Parathyroid adenoma (tissue), 2 donors: ENCODE measurements around the gene FXN.

Experiments used
- H2AFZ ChIP-seq: fragments of 300-600 bp; sonication (generic); one replicate; pipeline ENCODE4 v1.7.0; 2017; ENCODE audit warnings: antibody characterized with exemption, mild to moderate bottlenecking
- H3K27ac ChIP-seq: fragments of 300-600 bp; sonication (generic); one replicate; pipeline ENCODE4 v1.7.0; 2017
- H3K27me3 ChIP-seq: fragments of 300-600 bp; sonication (generic); one replicate; pipeline ENCODE4 v1.7.0; 2017; ENCODE audit warnings: low read length; ENCODE audit not compliant: control insufficient read depth, insufficient read depth
- H3K36me3 ChIP-seq: fragments of 300-600 bp; sonication (generic); one replicate; pipeline ENCODE4 v1.7.0; 2017; ENCODE audit warnings: low read length; ENCODE audit not compliant: control insufficient read depth, insufficient read depth
- H3K4me1 ChIP-seq: fragments of 300-600 bp; sonication (generic); one replicate; pipeline ENCODE4 v1.7.0; 2017; ENCODE audit warnings: control low read depth
- H3K4me2 ChIP-seq: fragments of 300-600 bp; sonication (generic); one replicate; pipeline ENCODE4 v1.7.0; 2017; ENCODE audit warnings: low read length
- H3K4me3 ChIP-seq: fragments of 300-600 bp; sonication (generic); one replicate; pipeline ENCODE4 v1.7.0; 2017; ENCODE audit warnings: low read depth, low read length
- H3K79me2 ChIP-seq: fragments of 300-600 bp; sonication (generic); one replicate; pipeline ENCODE4 v1.7.0; 2017; ENCODE audit warnings: control low read depth
- H3K9ac ChIP-seq: fragments of 300-600 bp; sonication (generic); one replicate; pipeline ENCODE4 v1.7.0; 2017; ENCODE audit warnings: mild to moderate bottlenecking
- H3K9me3 ChIP-seq: fragments of 300-600 bp; sonication (generic); one replicate; pipeline ENCODE4 v1.7.0; 2017; ENCODE audit warnings: low read length; ENCODE audit not compliant: control insufficient read depth
- TF ChIP-seq, protein P1 (sequence below): fragments of 300-600 bp; sonication (generic); IDR thresholded peaks from one replicate; pipeline ENCODE4 v1.7.0; 2017; ENCODE audit warnings: antibody characterized with exemption, mild to moderate bottlenecking
- donor health status: primary hyperparathyroidism.

Gene FXN

DNA sequence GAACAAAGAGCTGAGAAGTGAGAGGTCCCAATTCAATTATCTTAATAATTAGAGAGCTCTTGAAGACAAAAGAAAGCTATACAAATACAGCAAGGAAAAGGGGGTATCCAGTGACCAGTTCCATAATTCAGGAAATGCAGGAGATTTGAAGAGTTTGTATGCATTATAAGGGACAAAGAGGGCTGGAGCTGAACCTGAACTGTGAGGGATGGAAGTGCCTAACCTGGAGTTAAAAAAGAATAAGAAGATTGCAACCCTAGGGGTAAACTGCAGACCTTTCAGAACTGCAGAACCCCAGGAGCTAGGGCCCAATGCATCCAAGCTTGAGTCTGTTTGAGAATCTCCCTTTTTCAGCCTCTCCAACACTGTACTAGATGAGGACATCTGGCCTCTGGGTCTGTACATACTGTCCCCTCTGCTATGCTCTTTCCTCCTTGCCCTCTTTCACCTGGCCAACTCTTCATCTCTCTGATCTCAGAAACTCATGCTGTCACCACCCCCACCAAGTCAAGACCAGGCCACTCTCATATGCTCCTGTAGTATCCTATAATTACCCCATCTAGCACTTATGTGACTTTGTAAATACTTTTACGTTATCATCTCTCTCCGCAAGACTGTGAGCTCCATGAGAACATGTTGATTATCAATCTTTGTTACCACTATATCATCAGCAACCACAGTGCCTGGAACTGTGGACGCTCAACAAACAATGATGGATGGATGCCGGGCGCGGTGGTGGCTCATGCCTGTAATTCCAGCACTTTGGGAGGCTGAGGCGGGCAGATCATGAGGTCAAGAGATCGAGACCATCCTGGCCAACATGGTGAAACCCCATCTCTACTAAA lies 15.0 kb upstream of the FXN start:
- H3K4me2 ChIP-seq, result no peak overlapping the region
- no peaks in the 10 kb centered on the region for H3K9me3 ChIP-seq
- H3K4me1 ChIP-seq, result no peaks in the 10 kb centered on the region
- no peaks in the 10 kb centered on the region for H3K27me3 ChIP-seq
- no peak overlapping the region for H3K9ac ChIP-seq
- H3K79me2 ChIP-seq, result no peaks in the 10 kb centered on the region
- H3K36me3 ChIP-seq, result no peaks in the 10 kb centered on the region
- no peak overlapping the region for H3K4me3 ChIP-seq
- no peak overlapping the region for H3K27ac ChIP-seq
- no peak overlapping the region for H2AFZ ChIP-seq
- TF ChIP-seq, protein P1, sequence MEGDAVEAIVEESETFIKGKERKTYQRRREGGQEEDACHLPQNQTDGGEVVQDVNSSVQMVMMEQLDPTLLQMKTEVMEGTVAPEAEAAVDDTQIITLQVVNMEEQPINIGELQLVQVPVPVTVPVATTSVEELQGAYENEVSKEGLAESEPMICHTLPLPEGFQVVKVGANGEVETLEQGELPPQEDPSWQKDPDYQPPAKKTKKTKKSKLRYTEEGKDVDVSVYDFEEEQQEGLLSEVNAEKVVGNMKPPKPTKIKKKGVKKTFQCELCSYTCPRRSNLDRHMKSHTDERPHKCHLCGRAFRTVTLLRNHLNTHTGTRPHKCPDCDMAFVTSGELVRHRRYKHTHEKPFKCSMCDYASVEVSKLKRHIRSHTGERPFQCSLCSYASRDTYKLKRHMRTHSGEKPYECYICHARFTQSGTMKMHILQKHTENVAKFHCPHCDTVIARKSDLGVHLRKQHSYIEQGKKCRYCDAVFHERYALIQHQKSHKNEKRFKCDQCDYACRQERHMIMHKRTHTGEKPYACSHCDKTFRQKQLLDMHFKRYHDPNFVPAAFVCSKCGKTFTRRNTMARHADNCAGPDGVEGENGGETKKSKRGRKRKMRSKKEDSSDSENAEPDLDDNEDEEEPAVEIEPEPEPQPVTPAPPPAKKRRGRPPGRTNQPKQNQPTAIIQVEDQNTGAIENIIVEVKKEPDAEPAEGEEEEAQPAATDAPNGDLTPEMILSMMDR, result no peak

DNA sequence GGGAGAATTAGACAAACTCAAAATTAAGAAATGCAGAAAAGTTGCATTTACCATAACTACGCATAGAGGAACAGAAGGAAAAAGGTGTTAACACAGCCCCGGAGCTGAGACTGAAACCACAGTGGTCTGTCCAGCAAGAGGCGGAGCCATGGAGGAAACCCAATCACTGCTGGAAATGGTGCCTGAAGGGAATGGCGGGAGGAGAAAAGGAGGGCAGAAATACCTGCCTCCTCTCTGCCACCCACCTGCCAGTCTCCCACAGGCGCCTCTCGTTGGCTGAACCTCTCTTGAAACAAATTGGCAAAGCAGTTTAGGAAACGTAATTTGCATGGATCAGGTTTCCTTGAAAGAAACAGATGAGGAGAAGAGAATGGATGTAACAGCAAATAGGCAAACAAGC lies 11.9 kb upstream of the FXN start:
- Histone ChIP-seq H3K36me3 (no peaks in the 10 kb centered on the region), H3K4me1 (no peaks in the 10 kb centered on the region), H3K4me3 (peak overlapping the region; percentile 1), H3K27ac (no peak overlapping the region), H3K9ac (no peak overlapping the region), H3K4me2 (peak overlapping the region; percentile 2), H2AFZ (no peak overlapping the region), H3K9me3 (no peaks in the 10 kb centered on the region), H3K27me3 (no peaks in the 10 kb centered on the region), H3K79me2 (no peaks in the 10 kb centered on the region)
- TF ChIP-seq, protein P1, result no peak

DNA sequence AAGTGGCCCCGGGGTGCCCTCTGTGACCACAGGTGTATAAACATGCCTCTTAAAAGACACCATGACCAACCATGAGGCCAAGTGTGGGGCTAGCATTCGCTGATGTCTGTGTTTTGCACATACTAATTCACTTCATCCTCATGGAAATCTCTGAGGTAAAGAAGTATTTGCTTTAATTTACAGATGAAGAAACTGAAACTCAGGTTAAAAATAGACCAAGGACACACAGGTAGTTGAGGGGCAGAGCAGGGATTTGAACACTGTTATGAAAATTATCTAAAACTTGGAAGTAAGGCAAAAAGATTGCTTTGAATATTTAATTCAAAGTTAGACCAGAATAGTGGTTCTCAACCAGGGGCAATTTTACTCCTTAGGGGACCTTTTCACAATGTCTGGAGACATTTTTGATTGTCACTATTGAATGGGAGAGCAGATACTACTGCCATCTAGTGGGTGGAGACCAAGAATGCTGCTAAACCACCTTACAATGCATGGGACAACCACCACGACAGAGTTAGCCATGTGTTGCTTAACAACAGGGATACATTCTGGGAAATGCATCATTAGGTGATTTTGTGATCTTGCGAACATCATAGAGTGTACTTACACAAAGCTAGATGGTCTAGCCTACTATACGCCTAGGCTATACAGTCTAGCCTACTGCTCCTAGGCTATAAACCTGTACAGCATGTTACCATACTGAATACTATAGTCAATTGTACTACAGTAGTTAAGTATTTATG lies 8.0 kb upstream of the FXN start:
- Histone ChIP-seq H3K36me3 (no peaks in the 10 kb centered on the region), H3K9ac (no peak overlapping the region), H3K4me1 (no peaks in the 10 kb centered on the region), H3K27ac (no peak overlapping the region), H3K79me2 (no peaks in the 10 kb centered on the region), H3K4me2 (peak overlapping the region; percentile 17), H3K9me3 (no peaks in the 10 kb centered on the region), H3K4me3 (no peak overlapping the region), H2AFZ (no peak overlapping the region), H3K27me3 (no peaks in the 10 kb centered on the region)
- TF ChIP-seq, protein P1, result peak; percentile 50

DNA sequence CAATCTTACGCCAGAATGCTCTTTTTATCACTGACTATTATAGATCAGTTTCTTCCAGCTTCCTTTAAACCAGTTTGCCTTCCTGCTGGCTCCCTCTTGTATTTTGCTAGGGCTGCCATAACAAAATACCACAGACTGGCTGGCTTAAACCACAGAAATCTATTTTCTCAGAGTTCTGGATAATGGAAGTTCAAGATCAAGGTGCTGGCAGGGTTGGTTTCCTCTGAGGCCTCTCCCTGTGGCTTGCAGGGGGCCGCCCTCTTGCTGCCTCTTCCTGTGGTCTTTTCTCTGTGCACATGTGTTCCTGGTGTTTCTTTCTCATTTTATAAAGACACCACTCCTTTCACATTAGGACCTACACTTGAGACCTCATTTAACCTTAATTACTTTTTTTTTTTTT lies 6.8 kb upstream of the FXN start:
- Histone ChIP-seq H3K4me1 (no peaks in the 10 kb centered on the region), H3K79me2 (no peaks in the 10 kb centered on the region), H3K36me3 (no peaks in the 10 kb centered on the region), H3K9me3 (no peaks in the 10 kb centered on the region), H3K27ac (no peak overlapping the region), H2AFZ (no peak overlapping the region), H3K9ac (no peak overlapping the region), H3K4me2 (no peak overlapping the region), H3K4me3 (no peak overlapping the region), H3K27me3 (no peaks in the 10 kb centered on the region)
- TF ChIP-seq, protein P1, result no peak
